Stomach (tissue), 4 donors: Measurements from ENCODE around the gene WWC1.

Source experiments
- CTCF ChIP-seq, 7 experiments: fragments of 450-650 bp in 4 of 7; fragments of 200-600 bp in 3 of 7; sonication (generic) in 3 of 7; IDR thresholded peaks; one replicate each; pipeline ENCODE4 v1.5.1; 2016 to 2019; ENCODE audit warnings: antibody characterized with exemption in 7 of 7, control low read depth in 2 of 7, mild to moderate bottlenecking in 1 of 7
- POLR2A ChIP-seq, 4 donors: fragments of 450-650 bp; IDR thresholded peaks; one replicate each; pipeline ENCODE4 v1.6.1; 2016; ENCODE audit warnings: antibody characterized with exemption in 4 of 4, control low read depth in 2 of 4, mild to moderate bottlenecking in 1 of 4, moderate library complexity in 1 of 4
- POLR2AphosphoS5 ChIP-seq, 3 donors: sonication (generic); formaldehyde crosslinking; IDR thresholded peaks; one replicate each; pipeline ENCODE4 v1.6.1; 2016; ENCODE audit warnings: antibody characterized with exemption in 3 of 3

DNA sequence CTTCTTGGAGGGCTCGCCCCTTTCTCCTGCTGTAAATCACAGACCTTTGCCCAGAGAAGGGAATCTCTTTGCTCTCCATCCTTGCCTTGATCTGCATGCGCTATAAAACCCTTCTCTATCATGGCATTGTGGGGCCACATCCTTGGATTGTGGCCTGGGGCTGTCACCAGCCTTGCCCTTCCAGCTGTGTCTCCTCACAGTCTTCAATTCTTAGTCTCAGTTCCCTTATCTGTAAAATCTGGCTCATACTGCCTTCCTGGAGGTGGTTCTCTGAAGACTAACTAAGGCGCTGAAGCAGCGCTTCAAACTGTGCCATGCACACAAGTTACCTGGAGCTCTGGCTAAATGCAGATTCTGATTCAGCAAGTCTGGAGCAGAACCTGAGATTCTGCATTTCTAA, 141.5 kb downstream of the WWC1 start:
- no peak for TF ChIP-seq POLR2AphosphoS5 (IDR thresholded peaks at IDR 0.05)
- no peak for TF ChIP-seq CTCF (IDR thresholded peaks at IDR 0.05)
- TF ChIP-seq POLR2A (IDR thresholded peaks at IDR 0.05) = no peak
